Prostate gland (tissue), 2 donors: ENCODE measurements around the gene SWSAP1. TPM values are rescaled to one million over a fixed set of nuclear protein-coding genes. Genes with fewer than 3 reads are reported as not detected.
"Not testable (repeated sequence)": the region's sequence is repeated elsewhere in the genome, so short reads cannot be mapped to it uniquely, and the experiment has no call there.

Source experiments
- DNase-seq: peaks from one replicate; pipeline ENCODE4 v3.0.0-alpha.2; 2019; ENCODE audit warnings: low spot score
- H3K27ac ChIP-seq, 2 donors: fragments of 200-600 bp; sonication (generic); 2 replicates each; pipeline ENCODE4 v1.5.1; 2017 to 2019
- H3K27me3 ChIP-seq: fragments of 200-600 bp; sonication (generic); replicated peaks from 2 replicates; pipeline ENCODE4 v1.5.1; 2019; ENCODE audit not compliant: insufficient read depth
- H3K36me3 ChIP-seq, 2 donors: fragments of 200-600 bp; sonication (generic); 1 replicate in 1 of 2; 2 replicates in 1 of 2; pipeline versions ENCODE4 v1.5.1 to v1.8.1; 2017 to 2019
- H3K4me1 ChIP-seq: fragments of 200-600 bp; sonication (generic); replicated peaks from 2 replicates; pipeline ENCODE4 v1.5.1; 2019
- H3K4me3 ChIP-seq, 2 donors: fragments of 200-600 bp; sonication (generic); 2 replicates each; pipeline ENCODE4 v1.5.1; 2017 to 2019
- H3K9me3 ChIP-seq: fragments of 200-600 bp; sonication (generic); 2 replicates; pipeline ENCODE4 v1.5.1; 2017
- CTCF ChIP-seq, 4 experiments: fragments of 200-600 bp in 2 of 4; fragments of 450-650 bp in 2 of 4; sonication (generic) in 2 of 4; IDR thresholded peaks; 1 replicate in 3 of 4; 2 replicates in 1 of 4; pipeline ENCODE4 v1.5.1; 2016 to 2019; ENCODE audit warnings: antibody characterized with exemption in 4 of 4, mild to moderate bottlenecking in 2 of 4, moderate library complexity in 2 of 4
- POLR2A ChIP-seq: fragments of 450-650 bp; IDR thresholded peaks from one replicate; pipeline ENCODE4 v1.6.1; 2016; ENCODE audit warnings: antibody characterized with exemption, mild to moderate bottlenecking
- POLR2AphosphoS5 ChIP-seq: sonication (generic); formaldehyde crosslinking; IDR thresholded peaks from one replicate; pipeline ENCODE4 v1.6.1; 2017; ENCODE audit warnings: antibody characterized with exemption
- WGBS: methylation state at CpG from one replicate; pipeline ENCODE4 v1.1.5; 2018; 5-methylcytosine and 5-hydroxymethylcytosine counted together
- intact Hi-C: fragments of 100-400 bp; cut with DNase I; formaldehyde crosslinking; loops from one replicate; pipeline ENCODE4 v1.14.2; 2022
- total RNA-seq, 2 donors: library from RNA; depleted of rRNA; stranded (reverse); fragments of >200 nt; gene quantifications; one replicate each; pipeline ENCODE4 v1.1.0, GENCODE V29; 2016

Gene SWSAP1
- total RNA-seq, 2 donors from 2014 or later: 4.1 to 6.3 TPM

- intact Hi-C loops: loop anchor here (5.0 kb wide), 1 partner anchor 41 kb away; the partner anchor contains the start of gene RAB3D
- Histone ChIP-seq H3K27me3 (no peaks in the 10 kb centered on the region), H3K4me1 (peaks cover 15% of the 10 kb centered on the region), H3K27ac (peak overlapping the region; percentile 60 to 94), H3K9me3 (no peaks in the 10 kb centered on the region), H3K36me3 (no peaks in the 10 kb centered on the region), H3K4me3 (no peak overlapping the region)
- peak; percentile 57 for DNase-seq
- WGBS: 24% methylated on average over 4 of the region's 8 CpGs
- TF ChIP-seq POLR2A (peak; percentile 30), POLR2AphosphoS5 (peak; percentile 81), CTCF (IDR thresholded peaks at IDR 0.05) (peak in 2 of 4 experiments; percentile 32 to 38)
These were observed 4.1 kb downstream of the SWSAP1 start for GRCh38 chr19:11378319-11379189.

- peak overlapping the region; percentile 60 to 94 for H3K27ac ChIP-seq
- not testable (repeated sequence) for H3K9me3 ChIP-seq, H3K4me3 ChIP-seq, H3K36me3 ChIP-seq, DNase-seq, H3K27me3 ChIP-seq
- intact Hi-C loops: loop anchor here (5.0 kb wide), 1 partner anchor 42 kb away; the partner anchor contains the start of gene RAB3D
- H3K4me1 ChIP-seq: peaks cover 22% of the 10 kb centered on the region
- WGBS: 92% methylated on average over 14 of the region's 14 CpGs
These were observed 4.9 kb downstream of the SWSAP1 start for GRCh38 chr19:11379269-11379845.

DNA sequence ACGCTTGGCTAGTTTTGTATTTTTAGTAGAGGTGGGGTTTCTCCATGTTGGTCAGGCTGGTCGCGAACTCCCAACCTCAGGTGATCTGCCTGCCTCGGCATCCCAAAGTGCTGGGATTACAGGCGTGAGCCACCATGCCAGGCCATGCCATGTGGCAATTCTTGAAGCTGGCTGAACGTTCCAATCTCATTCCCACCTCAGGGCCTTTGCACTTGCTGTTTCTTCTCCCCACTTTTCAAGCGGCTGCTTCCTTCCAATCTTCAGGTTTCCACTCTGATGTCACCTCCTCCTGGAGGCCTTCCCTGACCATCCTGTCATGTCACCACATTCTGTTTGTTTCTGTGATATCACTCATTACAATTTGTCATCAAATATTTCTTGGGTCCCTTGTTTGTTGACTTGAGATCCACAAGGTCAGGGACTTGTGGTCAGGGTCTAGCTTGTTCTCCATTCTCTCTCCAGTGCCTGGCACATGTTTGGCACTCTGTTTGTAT, 5.4 kb downstream of the SWSAP1 start:
- H3K4me3 ChIP-seq: peak overlapping the region in 1 of 2 donors; percentile 41
- intact Hi-C loops: loop anchor here (2.0 to 10.0 kb wide), 3 partner anchors 43 to 205 kb away; partner anchors contain the start of genes ODAD3, PRKCSH and RAB3D
- H3K4me1 ChIP-seq: peaks cover 22% of the 10 kb centered on the region

GRCh38 chr19:11380653-11381537, 6.4 kb downstream of the SWSAP1 start:
- H3K36me3 ChIP-seq: no peaks in the 10 kb centered on the region
- no peaks in the 10 kb centered on the region for H3K27me3 ChIP-seq
- intact Hi-C loops: loop anchor here (2.0 to 10.0 kb wide), 2 partner anchors 54 to 204 kb away; partner anchors contain the start of genes ODAD3 and PRKCSH
- peaks cover 20% of the 10 kb centered on the region for H3K4me1 ChIP-seq
- H3K27ac ChIP-seq: peak overlapping the region; percentile 87 to 91
- H3K9me3 ChIP-seq: no peaks in the 10 kb centered on the region
- WGBS: 2% methylated on average over 38 of the region's 54 CpGs
- TF ChIP-seq POLR2A: peak; percentile 87
- TF ChIP-seq CTCF (IDR thresholded peaks at IDR 0.05): peak; percentile 76 to 93 (median 86)
- TF ChIP-seq POLR2AphosphoS5: peak; percentile 98
- DNase-seq: peak; percentile 96
- H3K4me3 ChIP-seq: peak overlapping the region; percentile 39 to 41

More for the DNA sequence above, 5.4 kb downstream of the SWSAP1 start:
- no peaks in the 10 kb centered on the region for H3K36me3 ChIP-seq
- no peaks in the 10 kb centered on the region for H3K27me3 ChIP-seq
- no peak for DNase-seq
- H3K27ac ChIP-seq: peak overlapping the region; percentile 87 to 91
- no peak for TF ChIP-seq POLR2A
- TF ChIP-seq POLR2AphosphoS5: no peak
- no peak for TF ChIP-seq CTCF (IDR thresholded peaks at IDR 0.05)
- H3K9me3 ChIP-seq: no peaks in the 10 kb centered on the region
- WGBS: 92% methylated on average over 7 of the region's 7 CpGs
